Measurements from ENCODE around the gene KMT2C. TPM values are rescaled to one million over a fixed set of nuclear protein-coding genes. Genes with fewer than 3 reads are reported as not detected.
A peak's percentile ranks its signal among the peaks of the same experiment; 100 is the strongest.
"Not testable (repeated sequence)": the region's sequence is repeated elsewhere in the genome, so short reads cannot be mapped to it uniquely, and the experiment has no call there.

Gene KMT2C
- 11.9 and 18.0 TPM in 2 replicates for total RNA-seq

DNA sequence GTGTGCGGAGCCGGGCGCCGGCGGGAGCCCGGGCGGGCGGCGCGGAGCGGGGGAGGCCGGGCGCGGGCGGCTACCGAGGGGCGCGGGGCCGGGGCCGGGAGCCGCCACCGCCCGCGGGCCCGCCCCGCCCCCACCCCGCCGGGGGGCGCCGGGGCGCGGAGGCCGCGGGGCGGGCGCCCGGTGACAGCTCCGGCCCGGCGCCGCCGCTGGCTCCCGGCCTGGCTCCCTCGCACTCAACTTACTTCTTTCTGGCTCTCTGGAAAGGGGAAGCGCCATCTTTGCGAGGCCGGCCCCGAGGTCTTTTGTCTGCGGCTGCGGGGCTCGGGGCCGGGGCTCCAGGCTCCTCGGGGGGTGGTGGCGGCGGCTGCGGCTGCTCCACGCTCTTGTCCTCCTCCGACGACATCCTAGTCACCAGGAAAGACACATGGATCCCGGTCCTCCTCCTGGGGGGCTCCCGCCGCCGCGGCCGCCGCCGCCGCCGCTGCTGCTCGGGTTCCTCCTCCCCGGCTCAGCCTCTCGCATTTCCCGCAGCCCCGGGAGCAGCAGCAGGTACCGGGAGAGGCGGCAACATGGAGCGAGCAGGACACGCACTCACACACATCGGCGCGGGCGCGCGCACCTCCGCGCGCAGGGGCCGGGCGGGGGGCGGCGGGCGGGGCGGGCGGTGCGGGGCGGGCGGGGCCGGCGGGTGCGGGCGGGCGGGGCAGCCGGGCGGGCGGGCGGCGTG is at the start of gene KMT2C:
KMT2C (minus strand) TSS at position 620 of the 727 bp plus-strand sequence; CDS start at position 403, 217 bp downstream.
- DNase-seq (ENCODE audit: low read depth): no peak
- TF ChIP-seq, protein P1, sequence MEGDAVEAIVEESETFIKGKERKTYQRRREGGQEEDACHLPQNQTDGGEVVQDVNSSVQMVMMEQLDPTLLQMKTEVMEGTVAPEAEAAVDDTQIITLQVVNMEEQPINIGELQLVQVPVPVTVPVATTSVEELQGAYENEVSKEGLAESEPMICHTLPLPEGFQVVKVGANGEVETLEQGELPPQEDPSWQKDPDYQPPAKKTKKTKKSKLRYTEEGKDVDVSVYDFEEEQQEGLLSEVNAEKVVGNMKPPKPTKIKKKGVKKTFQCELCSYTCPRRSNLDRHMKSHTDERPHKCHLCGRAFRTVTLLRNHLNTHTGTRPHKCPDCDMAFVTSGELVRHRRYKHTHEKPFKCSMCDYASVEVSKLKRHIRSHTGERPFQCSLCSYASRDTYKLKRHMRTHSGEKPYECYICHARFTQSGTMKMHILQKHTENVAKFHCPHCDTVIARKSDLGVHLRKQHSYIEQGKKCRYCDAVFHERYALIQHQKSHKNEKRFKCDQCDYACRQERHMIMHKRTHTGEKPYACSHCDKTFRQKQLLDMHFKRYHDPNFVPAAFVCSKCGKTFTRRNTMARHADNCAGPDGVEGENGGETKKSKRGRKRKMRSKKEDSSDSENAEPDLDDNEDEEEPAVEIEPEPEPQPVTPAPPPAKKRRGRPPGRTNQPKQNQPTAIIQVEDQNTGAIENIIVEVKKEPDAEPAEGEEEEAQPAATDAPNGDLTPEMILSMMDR (conservative IDR thresholded peaks at IDR 0.05; ENCODE audit: low read depth, low read length): no peak
- H3K4me3 ChIP-seq (ENCODE audit: low read depth, low read length): peak within 1 kb of the TSS; percentile 70

DNA sequence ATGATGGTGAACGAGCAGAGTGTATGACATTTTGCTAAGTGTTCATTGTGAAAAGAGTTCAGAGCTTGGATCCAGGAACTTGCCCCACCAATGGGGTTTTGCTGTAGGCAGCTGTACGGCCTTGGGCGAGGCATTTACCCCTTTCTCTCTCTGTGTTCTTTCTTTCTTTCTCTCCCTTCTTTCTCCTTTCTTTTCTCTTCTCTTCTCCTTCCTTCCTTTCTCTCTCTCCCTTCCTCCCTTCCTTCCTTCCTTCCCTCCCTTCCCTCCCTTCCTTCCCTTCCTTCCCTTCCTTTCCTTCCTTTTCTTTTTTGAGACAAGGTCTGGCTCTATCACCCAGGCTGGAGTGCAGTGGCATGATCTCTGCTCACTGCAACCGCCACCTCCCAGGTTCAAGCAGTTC is 45.3 kb upstream of the KMT2C start:
- DNase-seq (ENCODE audit: low read depth): no peak
- H3K4me3 ChIP-seq (ENCODE audit: low read depth, low read length): no peak overlapping the region
- TF ChIP-seq, protein P1 (conservative IDR thresholded peaks at IDR 0.05; ENCODE audit: low read depth, low read length): no peak

DNA sequence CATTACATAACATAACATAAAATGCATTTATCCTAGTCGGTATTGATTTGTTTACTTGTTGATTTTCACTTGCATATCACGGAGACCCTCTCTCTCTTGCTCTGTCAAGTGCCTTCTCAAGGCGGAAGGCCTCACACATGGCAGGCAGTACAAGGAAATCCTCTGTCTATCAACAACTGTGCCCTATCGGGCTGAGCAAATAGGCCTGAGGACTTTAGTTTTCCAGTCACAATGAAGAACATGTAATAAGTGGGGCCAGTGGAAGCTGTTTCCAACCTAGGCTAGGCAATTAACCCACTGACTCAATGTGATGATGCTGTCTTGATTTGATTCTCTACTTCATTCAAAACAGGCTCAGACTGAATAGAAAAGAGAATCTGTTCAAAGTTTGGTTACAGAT is 44.9 kb upstream of the KMT2C start:
- TF ChIP-seq, protein P1 (conservative IDR thresholded peaks at IDR 0.05; ENCODE audit: low read depth, low read length): no peak
- DNase-seq (ENCODE audit: low read depth): no peak
- no peak overlapping the region for H3K4me3 ChIP-seq (ENCODE audit: low read depth, low read length)

DNA sequence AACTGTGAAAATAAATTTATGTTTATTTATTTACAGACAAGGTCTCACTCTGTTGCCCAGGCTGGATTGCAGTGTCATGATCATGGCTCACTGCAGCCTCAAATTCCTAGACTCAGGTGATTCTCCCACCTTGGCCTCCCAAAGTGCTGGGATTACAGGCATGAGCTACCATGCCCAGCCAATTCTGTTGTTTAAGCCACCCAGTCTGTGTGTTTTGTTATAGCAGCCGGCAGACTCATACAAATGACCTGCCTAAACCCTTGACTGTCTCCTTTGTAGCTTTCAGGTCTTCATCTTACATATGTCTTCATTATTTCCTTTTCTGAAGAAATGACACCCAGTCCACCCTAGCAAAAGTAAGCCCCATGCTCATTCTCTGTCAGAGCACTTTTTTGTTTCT is 43.8 kb upstream of the KMT2C start:
- no peak for DNase-seq (ENCODE audit: low read depth)
- TF ChIP-seq, protein P1 (conservative IDR thresholded peaks at IDR 0.05; ENCODE audit: low read depth, low read length): no peak
- no peak overlapping the region for H3K4me3 ChIP-seq (ENCODE audit: low read depth, low read length)

DNA sequence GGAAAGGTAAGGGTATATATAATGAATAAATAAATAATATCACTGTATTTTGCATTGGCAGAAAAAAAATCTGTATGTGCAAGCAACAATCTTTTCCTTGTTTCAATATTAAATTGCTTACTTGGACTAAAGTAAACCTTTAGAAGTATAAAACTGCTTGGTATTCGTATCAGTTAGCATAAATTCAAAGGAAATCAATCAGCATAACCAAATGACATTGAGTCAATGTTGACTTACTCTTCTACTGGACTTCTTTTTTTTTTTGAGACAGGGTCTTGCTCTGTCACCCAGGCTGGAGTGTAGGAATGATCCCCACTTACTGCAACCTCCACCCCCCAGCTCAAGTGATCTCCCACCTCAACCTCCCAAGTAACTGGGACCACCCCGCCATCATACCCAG is 42.3 kb upstream of the KMT2C start:
- H3K4me3 ChIP-seq (ENCODE audit: low read depth, low read length): no peak overlapping the region
- DNase-seq (ENCODE audit: low read depth): no peak
- TF ChIP-seq, protein P1 (conservative IDR thresholded peaks at IDR 0.05; ENCODE audit: low read depth, low read length): no peak

DNA sequence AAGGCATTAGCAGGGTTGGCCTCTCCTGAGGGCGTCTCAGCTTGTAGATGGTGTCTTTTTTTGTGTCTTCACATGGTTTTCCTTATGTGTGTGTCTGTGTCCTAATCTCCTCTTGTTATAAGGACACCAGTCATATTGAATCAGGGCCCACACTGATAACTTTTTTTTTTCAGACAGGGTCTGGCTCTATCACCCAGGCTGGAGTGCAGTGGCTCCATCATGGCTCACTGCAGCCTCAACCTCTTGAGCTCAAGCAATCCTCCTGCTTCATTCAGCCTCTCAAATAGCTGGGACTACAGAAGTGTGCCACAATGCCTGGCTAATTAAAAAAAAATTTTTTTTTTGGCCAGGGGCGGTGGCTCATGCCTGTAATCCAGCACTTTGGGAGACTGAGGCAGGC is 41.3 kb upstream of the KMT2C start:
- TF ChIP-seq, protein P1 (conservative IDR thresholded peaks at IDR 0.05; ENCODE audit: low read depth, low read length): no peak
- no peak overlapping the region for H3K4me3 ChIP-seq (ENCODE audit: low read depth, low read length)
- DNase-seq (ENCODE audit: low read depth): no peak

DNA sequence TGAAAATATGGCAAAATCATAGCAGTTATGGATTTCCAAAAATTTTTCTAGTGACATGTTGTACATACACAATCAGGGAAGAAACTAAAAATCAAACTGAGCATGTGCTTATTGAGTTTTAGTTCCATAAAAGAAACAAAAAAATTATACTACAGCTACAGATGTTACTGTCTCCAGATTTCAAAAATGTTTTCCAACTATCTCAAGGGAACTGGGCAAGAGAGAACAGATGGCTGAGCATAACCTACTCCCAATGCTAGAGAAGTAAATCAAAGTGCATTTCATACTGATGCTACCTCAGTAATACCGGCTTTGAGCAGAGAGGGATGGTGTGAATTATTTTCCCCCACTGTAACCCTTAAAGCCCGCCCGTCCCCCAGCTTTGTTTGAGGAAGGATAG is 40.7 kb upstream of the KMT2C start:
- no peak overlapping the region for H3K4me3 ChIP-seq (ENCODE audit: low read depth, low read length)
- no peak for DNase-seq (ENCODE audit: low read depth)
- TF ChIP-seq, protein P1 (conservative IDR thresholded peaks at IDR 0.05; ENCODE audit: low read depth, low read length): no peak

DNA sequence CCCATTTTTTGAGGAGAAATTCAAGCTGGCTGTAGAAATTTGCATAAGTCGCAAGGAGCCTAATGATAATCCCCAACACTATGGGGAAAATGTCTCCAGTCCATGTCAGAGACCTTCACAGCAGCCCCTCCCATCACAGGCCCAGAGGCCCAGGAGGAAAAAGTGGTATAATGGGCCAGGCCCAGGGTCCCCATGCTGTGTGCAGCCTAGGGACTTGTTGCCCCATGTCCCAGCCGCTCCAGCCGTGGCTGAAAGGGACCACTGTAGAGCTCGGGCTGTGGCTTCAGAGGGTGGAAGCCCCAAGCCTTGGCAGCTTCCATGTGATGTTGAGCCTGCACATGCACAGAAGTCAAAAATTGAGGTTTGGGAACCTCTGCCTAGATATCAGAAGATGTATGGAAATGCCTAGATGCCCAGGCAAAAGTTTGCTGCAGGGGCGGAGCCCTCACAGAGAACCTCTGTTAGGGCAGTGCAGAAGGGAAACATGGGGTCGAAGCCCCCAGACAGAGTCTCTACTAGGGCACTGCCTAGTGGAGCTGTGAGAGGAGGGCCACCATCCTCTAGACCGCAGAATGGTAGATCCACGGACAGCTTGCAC is 35.3 kb upstream of the KMT2C start:
- not testable (repeated sequence) for DNase-seq (ENCODE audit: low read depth); H3K4me3 ChIP-seq (ENCODE audit: low read depth, low read length)

DNA sequence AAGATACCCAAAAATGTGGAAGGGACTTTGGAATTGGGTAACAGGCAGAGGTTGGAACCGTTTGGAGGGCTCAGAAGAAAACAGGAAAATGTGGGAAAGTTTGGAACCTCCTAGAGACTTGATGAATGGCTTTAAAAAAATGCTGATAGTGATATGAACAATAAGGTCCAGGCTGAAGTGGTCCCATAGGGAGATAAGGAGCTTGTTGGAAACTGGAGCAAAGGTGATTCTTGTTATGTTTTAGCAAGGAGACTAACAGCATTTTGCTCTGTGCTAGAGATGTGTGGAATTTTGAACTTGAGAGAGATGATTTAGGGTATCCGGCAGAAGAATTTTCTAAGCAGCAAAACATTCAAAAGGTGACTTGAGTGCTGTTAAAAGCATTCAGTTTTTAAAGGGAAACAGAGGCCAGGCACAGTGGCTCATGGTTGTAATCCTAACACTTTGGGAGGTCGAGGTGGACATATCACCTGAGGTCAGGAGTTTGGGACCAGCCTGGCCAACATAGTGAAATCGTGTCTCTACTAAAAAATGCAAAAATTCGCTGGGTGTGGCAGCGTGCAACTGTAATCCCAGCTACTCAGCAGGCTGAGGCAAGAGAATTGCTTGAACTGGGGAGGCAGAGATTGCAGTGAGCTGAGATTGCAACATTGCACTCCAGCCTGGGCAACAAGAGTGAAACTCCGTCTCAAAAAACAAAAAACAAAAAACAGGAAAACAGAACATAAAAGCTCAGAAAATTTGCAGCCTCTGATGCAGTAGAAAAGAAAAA is 34.6 kb upstream of the KMT2C start:
- not testable (repeated sequence) for DNase-seq (ENCODE audit: low read depth)

More for the DNA sequence above, 34.6 kb upstream of the KMT2C start:
- H3K4me3 ChIP-seq (ENCODE audit: low read depth, low read length): not testable (repeated sequence)
